ENCODE measurements around the gene PFN2.

GRCh38 chr3:149920119-149920518, 50.6 kb downstream of the PFN2 start:
- TF ChIP-seq, protein P1, sequence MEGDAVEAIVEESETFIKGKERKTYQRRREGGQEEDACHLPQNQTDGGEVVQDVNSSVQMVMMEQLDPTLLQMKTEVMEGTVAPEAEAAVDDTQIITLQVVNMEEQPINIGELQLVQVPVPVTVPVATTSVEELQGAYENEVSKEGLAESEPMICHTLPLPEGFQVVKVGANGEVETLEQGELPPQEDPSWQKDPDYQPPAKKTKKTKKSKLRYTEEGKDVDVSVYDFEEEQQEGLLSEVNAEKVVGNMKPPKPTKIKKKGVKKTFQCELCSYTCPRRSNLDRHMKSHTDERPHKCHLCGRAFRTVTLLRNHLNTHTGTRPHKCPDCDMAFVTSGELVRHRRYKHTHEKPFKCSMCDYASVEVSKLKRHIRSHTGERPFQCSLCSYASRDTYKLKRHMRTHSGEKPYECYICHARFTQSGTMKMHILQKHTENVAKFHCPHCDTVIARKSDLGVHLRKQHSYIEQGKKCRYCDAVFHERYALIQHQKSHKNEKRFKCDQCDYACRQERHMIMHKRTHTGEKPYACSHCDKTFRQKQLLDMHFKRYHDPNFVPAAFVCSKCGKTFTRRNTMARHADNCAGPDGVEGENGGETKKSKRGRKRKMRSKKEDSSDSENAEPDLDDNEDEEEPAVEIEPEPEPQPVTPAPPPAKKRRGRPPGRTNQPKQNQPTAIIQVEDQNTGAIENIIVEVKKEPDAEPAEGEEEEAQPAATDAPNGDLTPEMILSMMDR (IDR thresholded peaks at IDR 0.05; ENCODE audit: low read depth, low read length, poor library complexity, severe bottlenecking), result no peak
- no peak for TF ChIP-seq EZH2phosphoT487 (IDR thresholded peaks at IDR 0.05; ENCODE audit: borderline replicate concordance, low read length)

All from DOHH2 (cell line).